GM12801 (cell line): ENCODE results near the gene ENAH.

Source experiments
- TF ChIP-seq, protein P1 (sequence below): IDR thresholded peaks from one replicate; pipeline ENCODE4 v1.5.1; 2011; ENCODE audit warnings: control low read depth; ENCODE audit not compliant: insufficient read length; ENCODE audit errors: extremely low read depth

ENAH gene

DNA sequence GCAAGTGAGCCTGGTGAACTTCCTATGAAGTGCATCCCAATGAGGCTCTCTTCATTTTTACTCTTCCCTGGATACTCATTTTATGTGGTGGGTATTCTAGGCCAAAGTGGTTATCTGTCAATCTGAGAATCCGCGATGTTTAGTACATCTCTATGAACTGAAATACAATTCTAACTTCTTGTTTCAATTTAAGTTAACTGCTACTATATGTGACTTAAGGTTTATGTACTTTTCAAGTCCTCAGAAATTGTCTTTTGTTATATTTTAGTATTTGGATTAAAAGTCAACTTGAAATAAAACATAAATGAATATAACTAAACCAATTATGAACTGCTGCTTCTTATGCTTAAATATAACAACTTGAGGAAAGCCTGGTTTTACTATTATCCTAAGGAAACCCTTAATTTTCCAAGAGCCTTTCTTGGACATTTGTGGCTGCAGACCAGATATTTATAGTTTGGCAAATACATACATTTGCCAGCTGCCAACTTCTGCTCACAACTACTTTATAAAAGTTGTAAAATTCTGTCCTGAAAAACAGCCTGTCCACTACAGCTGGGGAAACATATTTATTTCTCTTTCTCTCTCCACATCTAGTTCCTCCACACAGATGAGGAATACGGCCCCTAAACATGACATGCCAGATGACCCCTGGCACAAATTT, 60.4 kb downstream of the ENAH start:
- TF ChIP-seq, protein P1, sequence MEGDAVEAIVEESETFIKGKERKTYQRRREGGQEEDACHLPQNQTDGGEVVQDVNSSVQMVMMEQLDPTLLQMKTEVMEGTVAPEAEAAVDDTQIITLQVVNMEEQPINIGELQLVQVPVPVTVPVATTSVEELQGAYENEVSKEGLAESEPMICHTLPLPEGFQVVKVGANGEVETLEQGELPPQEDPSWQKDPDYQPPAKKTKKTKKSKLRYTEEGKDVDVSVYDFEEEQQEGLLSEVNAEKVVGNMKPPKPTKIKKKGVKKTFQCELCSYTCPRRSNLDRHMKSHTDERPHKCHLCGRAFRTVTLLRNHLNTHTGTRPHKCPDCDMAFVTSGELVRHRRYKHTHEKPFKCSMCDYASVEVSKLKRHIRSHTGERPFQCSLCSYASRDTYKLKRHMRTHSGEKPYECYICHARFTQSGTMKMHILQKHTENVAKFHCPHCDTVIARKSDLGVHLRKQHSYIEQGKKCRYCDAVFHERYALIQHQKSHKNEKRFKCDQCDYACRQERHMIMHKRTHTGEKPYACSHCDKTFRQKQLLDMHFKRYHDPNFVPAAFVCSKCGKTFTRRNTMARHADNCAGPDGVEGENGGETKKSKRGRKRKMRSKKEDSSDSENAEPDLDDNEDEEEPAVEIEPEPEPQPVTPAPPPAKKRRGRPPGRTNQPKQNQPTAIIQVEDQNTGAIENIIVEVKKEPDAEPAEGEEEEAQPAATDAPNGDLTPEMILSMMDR, result no peak

DNA sequence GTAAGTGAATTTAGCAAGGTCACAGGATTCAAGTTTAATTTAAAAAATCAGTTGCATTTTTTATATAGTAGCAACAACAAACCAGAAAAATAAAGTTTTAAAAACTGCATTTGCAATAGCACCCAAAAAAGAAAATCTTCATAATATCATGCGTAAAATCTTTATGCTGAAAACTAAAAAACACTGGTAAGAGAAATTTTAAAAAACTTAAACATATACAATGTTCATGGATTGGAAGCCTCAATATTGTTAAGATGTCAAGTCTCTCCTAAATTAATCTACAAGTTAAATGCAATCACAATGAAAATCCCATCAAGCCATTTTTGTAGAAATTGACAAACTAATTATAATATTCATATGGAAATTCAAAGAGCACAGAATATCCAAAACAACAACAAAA, 65.6 kb downstream of the ENAH start:
- TF ChIP-seq, protein P1, result no peak

DNA sequence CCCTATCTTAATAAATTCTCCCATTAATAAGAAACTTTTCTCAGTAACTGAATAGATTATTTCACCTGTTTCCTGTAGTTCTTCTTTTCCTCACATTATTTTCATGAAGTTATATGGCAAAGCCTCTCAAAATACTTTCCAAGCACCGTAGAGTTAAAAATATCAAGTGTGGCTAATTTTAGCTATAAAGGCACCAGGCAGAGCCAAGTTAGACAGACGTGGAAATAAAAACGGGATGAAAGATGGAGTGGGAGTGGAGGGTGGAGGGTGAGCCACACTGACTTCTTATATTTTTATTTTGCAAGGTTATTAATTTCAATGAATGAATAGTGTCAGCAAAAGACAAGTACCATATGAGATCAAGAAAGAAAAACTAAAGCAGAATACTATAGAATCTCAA, 71.7 kb downstream of the ENAH start:
- TF ChIP-seq, protein P1, result no peak

DNA sequence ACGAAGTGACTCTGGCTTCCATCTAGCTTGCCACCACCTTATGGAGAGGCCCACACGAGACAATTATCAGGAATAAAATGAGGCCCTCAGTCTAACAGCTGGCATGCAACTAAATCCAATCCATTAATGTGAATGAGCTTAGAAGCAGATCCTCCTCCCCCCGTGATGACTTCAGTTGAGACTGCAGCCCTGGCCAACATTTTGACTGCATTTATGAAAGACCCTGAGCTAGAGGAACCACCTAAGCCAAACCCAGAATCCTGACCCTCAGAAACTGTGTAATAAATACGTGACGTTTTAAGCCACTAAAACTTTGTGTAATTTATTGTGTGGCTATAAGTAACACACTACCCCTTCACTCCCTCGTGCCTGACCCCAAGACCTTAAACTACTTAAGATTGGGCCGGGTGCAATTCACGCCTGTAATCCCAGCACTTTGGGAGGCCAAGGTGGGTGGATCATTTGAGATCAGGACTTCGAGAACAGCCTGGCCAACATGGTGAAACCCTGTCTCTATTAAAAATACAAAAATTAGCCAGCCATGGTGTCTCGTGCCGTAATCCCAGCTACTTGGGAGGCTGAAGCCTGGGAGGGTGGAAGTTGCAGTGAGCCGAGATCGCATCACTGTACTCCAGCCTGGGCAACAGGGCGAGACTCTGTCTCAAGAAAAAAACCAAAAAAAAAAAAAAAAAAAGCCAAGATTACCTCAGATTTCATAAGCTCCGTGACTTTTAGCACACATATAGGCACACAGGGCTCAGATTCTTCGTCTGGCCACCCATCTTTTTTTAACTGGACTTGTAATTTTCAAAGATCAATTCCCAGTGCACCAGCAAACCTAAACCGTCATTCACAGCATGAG, 72.5 kb downstream of the ENAH start:
- TF ChIP-seq, protein P1, result no peak

DNA sequence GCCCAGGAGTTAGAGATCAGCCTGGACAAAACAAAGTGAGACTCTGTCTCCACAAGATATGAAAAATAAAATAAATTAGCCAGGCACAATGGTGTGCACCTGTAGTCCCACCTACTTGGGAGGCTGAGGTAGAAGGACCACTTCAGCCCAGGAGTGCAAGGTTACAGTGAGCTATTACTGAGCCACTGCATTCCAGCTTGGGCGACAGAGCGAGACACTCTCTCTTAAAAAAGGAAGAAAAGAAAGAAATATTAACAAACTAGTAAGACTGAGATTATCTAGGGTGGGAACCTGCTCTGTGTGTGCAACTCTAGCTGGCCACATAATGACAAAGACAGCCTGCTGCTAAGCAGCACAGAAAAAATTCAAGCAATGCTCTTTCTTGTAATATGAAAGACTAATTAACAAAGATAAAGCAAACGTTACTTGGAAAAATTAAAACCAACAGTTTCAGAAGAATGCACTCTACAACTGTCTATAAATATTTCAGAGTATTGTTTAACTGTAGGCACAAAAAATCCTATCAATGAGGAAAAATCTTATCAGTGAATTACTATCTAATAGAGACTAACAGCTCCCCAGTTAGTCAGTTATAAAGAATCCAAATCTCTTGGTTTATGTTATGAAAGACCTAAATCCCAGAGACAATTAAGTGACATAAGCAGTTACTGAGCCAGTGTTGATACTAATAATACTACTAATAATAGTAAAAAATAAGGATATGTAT, 74.5 kb downstream of the ENAH start:
- TF ChIP-seq, protein P1, result no peak

DNA sequence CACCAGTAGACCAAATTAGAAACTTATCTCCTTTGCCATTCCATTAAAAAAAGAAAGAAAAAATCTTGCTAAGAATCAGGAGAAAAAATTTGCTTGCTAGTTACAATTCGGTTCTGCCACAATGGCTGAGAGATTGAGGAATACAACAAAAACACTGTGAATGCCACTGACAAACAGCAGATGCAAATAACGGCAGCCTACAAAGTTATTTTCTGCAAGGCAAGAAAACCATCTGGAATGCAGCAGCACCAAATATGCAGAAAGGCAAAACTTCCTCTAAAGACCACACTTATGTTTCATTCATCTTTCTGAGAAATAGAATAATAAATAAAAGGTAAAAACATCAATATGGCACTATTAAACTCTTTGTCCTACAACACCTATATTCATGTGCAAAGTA, 75.7 kb downstream of the ENAH start:
- TF ChIP-seq, protein P1, result no peak

DNA sequence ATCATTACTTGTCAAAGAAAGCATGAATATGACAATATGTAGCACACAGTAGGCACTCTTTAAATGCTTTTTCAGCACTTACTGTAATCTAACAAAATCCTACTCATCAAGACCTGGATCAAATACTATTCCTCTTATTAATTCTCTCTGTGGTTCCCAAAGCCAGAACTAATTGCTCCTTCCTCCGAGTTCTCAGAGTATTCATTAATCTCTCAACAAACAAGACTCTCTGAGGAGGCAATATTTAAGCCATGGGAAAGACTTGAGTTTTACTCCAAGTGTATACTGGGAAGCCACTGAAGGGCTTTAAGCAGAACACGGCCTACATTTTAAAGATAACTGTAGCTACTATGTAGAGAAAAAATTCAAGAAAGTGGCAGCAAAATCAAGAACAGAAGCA, 79.7 kb downstream of the ENAH start:
- TF ChIP-seq, protein P1, result no peak
